GM23338 (cell line): Measurements from ENCODE around the gene DAAM1. TPM values are rescaled to one million over a fixed set of nuclear protein-coding genes. Genes with fewer than 3 reads are reported as not detected.

Experiments
- ATAC-seq: fragments of 200-7000 bp; cut with Tn5 transposase; 3 replicates; pipeline ENCODE4 v1.9.1; 2020
- DNase-seq: peaks from one replicate; pipeline ENCODE4 v3.0.0-alpha.2; 2015; ENCODE audit warnings: low spot score
- H2AFZ ChIP-seq: fragments of 200-600 bp; sonication (generic); 2 replicates; pipeline ENCODE4 v1.8.0; 2016; ENCODE audit warnings: antibody characterized with exemption, mild to moderate bottlenecking, moderate library complexity
- H3F3A ChIP-seq: fragments of 200-600 bp; sonication (generic); replicated peaks from 2 replicates; pipeline ENCODE4 v1.8.0; 2017; ENCODE audit warnings: antibody characterized with exemption, mixed run types, low read depth
- H3K27ac ChIP-seq: fragments of 200-600 bp; sonication (generic); 2 replicates; pipeline ENCODE4 v1.6.1; 2016; ENCODE audit warnings: low read depth
- H3K27me3 ChIP-seq: fragments of 200-600 bp; sonication (generic); 2 replicates; pipeline ENCODE4 v1.8.0; 2016; ENCODE audit warnings: mild to moderate bottlenecking, mixed run types, moderate library complexity; ENCODE audit not compliant: insufficient read depth
- H3K36me3 ChIP-seq: fragments of 200-600 bp; sonication (generic); 2 replicates; pipeline ENCODE4 v1.8.0; 2016; ENCODE audit warnings: mild to moderate bottlenecking; ENCODE audit not compliant: insufficient read depth
- H3K4me1 ChIP-seq: fragments of 200-600 bp; sonication (generic); 2 replicates; pipeline ENCODE4 v1.8.0; 2016; ENCODE audit warnings: mild to moderate bottlenecking, moderate library complexity; ENCODE audit not compliant: insufficient read depth
- H3K4me2 ChIP-seq: fragments of 200-600 bp; sonication (generic); 2 replicates; pipeline ENCODE4 v1.7.1; 2017; ENCODE audit warnings: mixed run types
- H3K4me3 ChIP-seq: fragments of 200-600 bp; sonication (generic); 2 replicates; pipeline ENCODE4 v1.6.1; 2016; ENCODE audit warnings: mixed run types
- H3K79me2 ChIP-seq: fragments of 200-600 bp; sonication (generic); replicated peaks from 2 replicates; pipeline ENCODE4 v1.8.0; 2017; ENCODE audit warnings: mild to moderate bottlenecking; ENCODE audit not compliant: insufficient read depth
- H3K9me2 ChIP-seq: fragments of 200-600 bp; sonication (generic); 2 replicates; pipeline ENCODE4 v1.8.0; 2017; ENCODE audit not compliant: insufficient read depth
- H4K20me1 ChIP-seq: fragments of 200-600 bp; sonication (generic); replicated peaks from 2 replicates; pipeline ENCODE4 v1.8.0; 2017; ENCODE audit warnings: mild to moderate bottlenecking; ENCODE audit not compliant: insufficient read depth
- H3K27ac Mint-ChIP-seq: 2 replicates; pipeline ENCODE4 v1.8.0; 2020; ENCODE audit warnings: inconsistent platforms, mild to moderate bottlenecking, moderate library complexity, mixed read lengths
- H3K27me3 Mint-ChIP-seq: 3 replicates; pipeline ENCODE4 v1.8.0; 2022; ENCODE audit warnings: low read depth, mild to moderate bottlenecking, moderate library complexity, mixed read lengths, inconsistent platforms; ENCODE audit not compliant: insufficient read depth, poor library complexity
- H3K36me3 Mint-ChIP-seq: 3 replicates; pipeline ENCODE4 v1.8.0; 2021; ENCODE audit warnings: low read depth, mild to moderate bottlenecking, inconsistent platforms, moderate library complexity, mixed read lengths
- H3K4me1 Mint-ChIP-seq: 3 replicates; pipeline ENCODE4 v1.8.0; 2020; ENCODE audit warnings: mild to moderate bottlenecking, inconsistent platforms, mixed read lengths
- H3K4me3 Mint-ChIP-seq: 3 replicates; pipeline ENCODE4 v1.8.0; 2021; ENCODE audit warnings: moderate library complexity, mild to moderate bottlenecking, inconsistent platforms, mixed read lengths
- H3K9me3 Mint-ChIP-seq: 3 replicates; pipeline ENCODE4 v1.8.0; 2020; ENCODE audit warnings: moderate library complexity, mild to moderate bottlenecking, inconsistent platforms, mixed read lengths
- EZH2 ChIP-seq: fragments of 200-600 bp; sonication (generic); IDR thresholded peaks from one replicate; pipeline ENCODE4 v1.8.0; 2017; ENCODE audit warnings: antibody characterized with exemption, mild to moderate bottlenecking, low read depth; ENCODE audit not compliant: unreplicated experiment
- EZH2phosphoT487 ChIP-seq: fragments of 200-600 bp; sonication (generic); IDR thresholded peaks from one replicate; pipeline ENCODE4 v1.8.1; 2018; ENCODE audit warnings: antibody characterized with exemption; ENCODE audit not compliant: unreplicated experiment
- JUNB ChIP-seq: IDR thresholded peaks from one replicate; pipeline ENCODE4 v1.6.1; 2016; ENCODE audit warnings: antibody characterized with exemption; ENCODE audit not compliant: unreplicated experiment
- NANOG ChIP-seq: IDR thresholded peaks from 2 replicates; pipeline ENCODE4 v1.6.1; 2016; ENCODE audit warnings: antibody characterized with exemption, borderline replicate concordance
- POLR2AphosphoS5 ChIP-seq: IDR thresholded peaks from 2 replicates; pipeline ENCODE4 v1.6.1; 2016; ENCODE audit warnings: antibody characterized with exemption, low read depth
- STAT1 ChIP-seq: IDR thresholded peaks from one replicate; pipeline ENCODE4 v1.6.1; 2016; ENCODE audit warnings: antibody characterized with exemption; ENCODE audit not compliant: unreplicated experiment
- ZNF114 ChIP-seq: fragments of 250-450 bp; sonication (Bioruptor Pico); IDR thresholded peaks from 2 replicates; pipeline ENCODE4 v1.5.0; 2020; ENCODE audit warnings: mild to moderate bottlenecking, moderate library complexity
- ZNF331 ChIP-seq: fragments of 250-450 bp; sonication (Bioruptor Pico); IDR thresholded peaks from 2 replicates; pipeline ENCODE4 v1.5.0; 2020; ENCODE audit warnings: low read depth, mild to moderate bottlenecking, moderate library complexity
- polyA plus RNA-seq: library from polyadenylated mRNA; unstranded; fragments of >200 nt; fragmentation: Nextera tagmentation; extraction: Ambion mirVana; gene quantifications from 2 replicates; pipeline ENCODE4 v1.2.1, GENCODE V29; 2016
- total RNA-seq: library from RNA; depleted of rRNA; stranded (reverse); fragments of >200 nt; shearing (Covaris generic); gene quantifications from 2 replicates; pipeline ENCODE4 v1.2.3, GENCODE V29; 2014
- TF ChIP-seq, protein P1 (sequence below): IDR thresholded peaks from one replicate; pipeline ENCODE4 v1.6.1; 2018; ENCODE audit warnings: antibody characterized with exemption; ENCODE audit not compliant: unreplicated experiment
- TF ChIP-seq, protein P2 (sequence below): fragments of 250-450 bp; sonication (Bioruptor Pico); IDR thresholded peaks from 2 replicates; pipeline ENCODE4 v1.5.0; 2020; ENCODE audit warnings: mild to moderate bottlenecking, moderate library complexity
- TF ChIP-seq, protein P3 (sequence below), 2 experiments: fragments of 200-600 bp in 1 of 2; sonication (generic) in 1 of 2; conservative IDR thresholded peaks; 2 replicates each; pipeline versions ENCODE4 v1.5.1 to v1.6.1; 2016 to 2017; ENCODE audit warnings: antibody characterized with exemption in 2 of 2, low read depth in 2 of 2, mild to moderate bottlenecking in 2 of 2, moderate library complexity in 1 of 2
- TF ChIP-seq, protein P4 (sequence below): IDR thresholded peaks from 2 replicates; pipeline ENCODE4 v1.6.1; 2016; ENCODE audit warnings: antibody characterized with exemption

The DAAM1 gene
- total and polyA plus RNA-seq, 2 experiments from 2014 or later = 36.3 to 42.1 TPM

DNA sequence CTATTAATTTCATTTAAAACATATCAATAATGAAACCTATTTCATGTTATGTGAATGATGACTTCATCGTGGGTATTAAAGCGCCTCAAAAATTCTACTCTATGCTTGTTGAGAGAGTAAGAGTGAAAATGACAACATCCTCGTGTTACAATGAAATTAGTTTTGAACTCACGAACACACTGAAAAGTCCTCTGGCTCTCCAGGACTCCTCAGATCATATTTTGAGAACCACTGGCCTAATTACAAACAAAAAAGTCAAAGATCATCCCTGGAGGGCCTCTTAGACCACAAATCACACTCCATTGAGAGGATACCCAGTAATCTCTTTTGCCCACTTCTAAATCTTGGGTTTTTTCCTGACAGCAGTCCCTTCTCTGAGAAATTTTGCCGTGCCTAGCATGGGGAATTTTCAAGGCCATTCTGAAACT is 19.1 kb downstream of the DAAM1 start (continued):
- TF ChIP-seq JUNB (no peak), POLR2AphosphoS5 (no peak), STAT1 (no peak), ZNF114 (CRISPR knock-in tag) (no peak), ZNF331 (CRISPR knock-in tag) (no peak)

DNA sequence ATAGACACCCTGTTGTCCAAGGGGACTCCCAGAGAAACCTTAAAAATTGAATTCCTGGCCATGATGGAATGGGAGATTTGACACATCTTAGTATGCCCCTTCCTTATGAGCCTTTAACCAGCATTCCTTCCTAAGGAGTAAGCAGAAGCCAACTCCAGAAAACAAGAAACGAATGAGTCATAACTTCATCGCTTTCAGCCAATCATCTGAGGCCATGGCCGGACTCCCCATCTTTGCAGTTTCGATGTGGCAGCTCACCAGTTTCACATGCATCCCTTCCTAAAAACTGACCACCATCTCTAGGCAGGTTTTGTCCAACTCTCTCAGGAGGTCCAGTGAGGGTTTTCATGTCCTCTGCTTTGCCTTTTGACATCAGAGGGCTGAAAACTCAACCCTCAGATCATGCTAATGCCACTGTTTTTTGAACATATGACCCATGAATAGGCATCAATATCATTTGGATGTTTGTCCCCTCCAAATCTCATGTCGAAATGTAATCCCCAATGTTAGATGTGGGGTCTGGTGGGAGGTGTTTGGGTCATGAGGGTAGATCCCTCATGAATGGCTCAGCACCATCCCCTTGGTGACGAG is 19.9 kb downstream of the DAAM1 start:
- no peak overlapping the region for H2AFZ ChIP-seq
- H3K27me3 ChIP-seq = no peaks in the 10 kb centered on the region
- Mint-ChIP-seq H3K27me3 (no peaks in the 10 kb centered on the region), H3K27ac (no peak overlapping the region), H3K4me3 (no peak overlapping the region), H3K4me1 (peaks cover 28% of the 10 kb centered on the region), H3K36me3 (no peaks in the 10 kb centered on the region), H3K9me3 (no peaks in the 10 kb centered on the region)
- peaks cover 28% of the 10 kb centered on the region for H3K4me1 ChIP-seq
- H3K79me2 ChIP-seq = peaks cover 47% of the 10 kb centered on the region
- no peak for DNase-seq
- H3K36me3 ChIP-seq = no peaks in the 10 kb centered on the region
- H3K4me3 ChIP-seq = no peak overlapping the region
- no peaks in the 10 kb centered on the region; the same call in 1 of the 2 replicates for H4K20me1 ChIP-seq
- H3K27ac ChIP-seq = no peak overlapping the region
- H3K4me2 ChIP-seq = no peak overlapping the region
- no peaks in the 10 kb centered on the region for H3K9me2 ChIP-seq
- H3F3A ChIP-seq = no peaks in the 10 kb centered on the region
- no peak for ATAC-seq
- TF ChIP-seq, protein P1, sequence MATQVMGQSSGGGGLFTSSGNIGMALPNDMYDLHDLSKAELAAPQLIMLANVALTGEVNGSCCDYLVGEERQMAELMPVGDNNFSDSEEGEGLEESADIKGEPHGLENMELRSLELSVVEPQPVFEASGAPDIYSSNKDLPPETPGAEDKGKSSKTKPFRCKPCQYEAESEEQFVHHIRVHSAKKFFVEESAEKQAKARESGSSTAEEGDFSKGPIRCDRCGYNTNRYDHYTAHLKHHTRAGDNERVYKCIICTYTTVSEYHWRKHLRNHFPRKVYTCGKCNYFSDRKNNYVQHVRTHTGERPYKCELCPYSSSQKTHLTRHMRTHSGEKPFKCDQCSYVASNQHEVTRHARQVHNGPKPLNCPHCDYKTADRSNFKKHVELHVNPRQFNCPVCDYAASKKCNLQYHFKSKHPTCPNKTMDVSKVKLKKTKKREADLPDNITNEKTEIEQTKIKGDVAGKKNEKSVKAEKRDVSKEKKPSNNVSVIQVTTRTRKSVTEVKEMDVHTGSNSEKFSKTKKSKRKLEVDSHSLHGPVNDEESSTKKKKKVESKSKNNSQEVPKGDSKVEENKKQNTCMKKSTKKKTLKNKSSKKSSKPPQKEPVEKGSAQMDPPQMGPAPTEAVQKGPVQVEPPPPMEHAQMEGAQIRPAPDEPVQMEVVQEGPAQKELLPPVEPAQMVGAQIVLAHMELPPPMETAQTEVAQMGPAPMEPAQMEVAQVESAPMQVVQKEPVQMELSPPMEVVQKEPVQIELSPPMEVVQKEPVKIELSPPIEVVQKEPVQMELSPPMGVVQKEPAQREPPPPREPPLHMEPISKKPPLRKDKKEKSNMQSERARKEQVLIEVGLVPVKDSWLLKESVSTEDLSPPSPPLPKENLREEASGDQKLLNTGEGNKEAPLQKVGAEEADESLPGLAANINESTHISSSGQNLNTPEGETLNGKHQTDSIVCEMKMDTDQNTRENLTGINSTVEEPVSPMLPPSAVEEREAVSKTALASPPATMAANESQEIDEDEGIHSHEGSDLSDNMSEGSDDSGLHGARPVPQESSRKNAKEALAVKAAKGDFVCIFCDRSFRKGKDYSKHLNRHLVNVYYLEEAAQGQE = no peak
- no peak for TF ChIP-seq NANOG
- TF ChIP-seq EZH2phosphoT487 = no peak
- TF ChIP-seq POLR2AphosphoS5 = no peak
- TF ChIP-seq EZH2 = no peak
- TF ChIP-seq, protein P2, sequence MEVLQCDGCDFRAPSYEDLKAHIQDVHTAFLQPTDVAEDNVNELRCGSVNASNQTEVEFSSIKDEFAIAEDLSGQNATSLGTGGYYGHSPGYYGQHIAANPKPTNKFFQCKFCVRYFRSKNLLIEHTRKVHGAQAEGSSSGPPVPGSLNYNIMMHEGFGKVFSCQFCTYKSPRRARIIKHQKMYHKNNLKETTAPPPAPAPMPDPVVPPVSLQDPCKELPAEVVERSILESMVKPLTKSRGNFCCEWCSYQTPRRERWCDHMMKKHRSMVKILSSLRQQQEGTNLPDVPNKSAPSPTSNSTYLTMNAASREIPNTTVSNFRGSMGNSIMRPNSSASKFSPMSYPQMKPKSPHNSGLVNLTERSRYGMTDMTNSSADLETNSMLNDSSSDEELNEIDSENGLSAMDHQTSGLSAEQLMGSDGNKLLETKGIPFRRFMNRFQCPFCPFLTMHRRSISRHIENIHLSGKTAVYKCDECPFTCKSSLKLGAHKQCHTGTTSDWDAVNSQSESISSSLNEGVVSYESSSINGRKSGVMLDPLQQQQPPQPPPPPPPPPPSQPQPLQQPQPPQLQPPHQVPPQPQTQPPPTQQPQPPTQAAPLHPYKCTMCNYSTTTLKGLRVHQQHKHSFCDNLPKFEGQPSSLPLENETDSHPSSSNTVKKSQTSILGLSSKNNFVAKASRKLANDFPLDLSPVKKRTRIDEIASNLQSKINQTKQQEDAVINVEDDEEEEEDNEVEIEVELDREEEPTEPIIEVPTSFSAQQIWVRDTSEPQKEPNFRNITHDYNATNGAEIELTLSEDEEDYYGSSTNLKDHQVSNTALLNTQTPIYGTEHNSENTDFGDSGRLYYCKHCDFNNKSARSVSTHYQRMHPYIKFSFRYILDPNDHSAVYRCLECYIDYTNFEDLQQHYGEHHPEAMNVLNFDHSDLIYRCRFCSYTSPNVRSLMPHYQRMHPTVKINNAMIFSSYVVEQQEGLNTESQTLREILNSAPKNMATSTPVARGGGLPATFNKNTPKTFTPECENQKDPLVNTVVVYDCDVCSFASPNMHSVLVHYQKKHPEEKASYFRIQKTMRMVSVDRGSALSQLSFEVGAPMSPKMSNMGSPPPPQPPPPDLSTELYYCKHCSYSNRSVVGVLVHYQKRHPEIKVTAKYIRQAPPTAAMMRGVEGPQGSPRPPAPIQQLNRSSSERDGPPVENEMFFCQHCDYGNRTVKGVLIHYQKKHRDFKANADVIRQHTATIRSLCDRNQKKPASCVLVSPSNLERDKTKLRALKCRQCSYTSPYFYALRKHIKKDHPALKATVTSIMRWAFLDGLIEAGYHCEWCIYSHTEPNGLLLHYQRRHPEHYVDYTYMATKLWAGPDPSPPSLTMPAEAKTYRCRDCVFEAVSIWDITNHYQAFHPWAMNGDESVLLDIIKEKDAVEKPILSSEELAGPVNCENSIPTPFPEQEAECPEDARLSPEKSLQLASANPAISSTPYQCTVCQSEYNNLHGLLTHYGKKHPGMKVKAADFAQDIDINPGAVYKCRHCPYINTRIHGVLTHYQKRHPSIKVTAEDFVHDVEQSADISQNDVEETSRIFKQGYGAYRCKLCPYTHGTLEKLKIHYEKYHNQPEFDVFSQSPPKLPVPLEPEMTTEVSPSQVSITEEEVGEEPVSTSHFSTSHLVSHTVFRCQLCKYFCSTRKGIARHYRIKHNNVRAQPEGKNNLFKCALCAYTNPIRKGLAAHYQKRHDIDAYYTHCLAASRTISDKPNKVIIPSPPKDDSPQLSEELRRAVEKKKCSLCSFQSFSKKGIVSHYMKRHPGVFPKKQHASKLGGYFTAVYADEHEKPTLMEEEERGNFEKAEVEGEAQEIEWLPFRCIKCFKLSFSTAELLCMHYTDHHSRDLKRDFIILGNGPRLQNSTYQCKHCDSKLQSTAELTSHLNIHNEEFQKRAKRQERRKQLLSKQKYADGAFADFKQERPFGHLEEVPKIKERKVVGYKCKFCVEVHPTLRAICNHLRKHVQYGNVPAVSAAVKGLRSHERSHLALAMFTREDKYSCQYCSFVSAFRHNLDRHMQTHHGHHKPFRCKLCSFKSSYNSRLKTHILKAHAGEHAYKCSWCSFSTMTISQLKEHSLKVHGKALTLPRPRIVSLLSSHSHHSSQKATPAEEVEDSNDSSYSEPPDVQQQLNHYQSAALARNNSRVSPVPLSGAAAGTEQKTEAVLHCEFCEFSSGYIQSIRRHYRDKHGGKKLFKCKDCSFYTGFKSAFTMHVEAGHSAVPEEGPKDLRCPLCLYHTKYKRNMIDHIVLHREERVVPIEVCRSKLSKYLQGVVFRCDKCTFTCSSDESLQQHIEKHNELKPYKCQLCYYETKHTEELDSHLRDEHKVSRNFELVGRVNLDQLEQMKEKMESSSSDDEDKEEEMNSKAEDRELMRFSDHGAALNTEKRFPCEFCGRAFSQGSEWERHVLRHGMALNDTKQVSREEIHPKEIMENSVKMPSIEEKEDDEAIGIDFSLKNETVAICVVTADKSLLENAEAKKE (CRISPR knock-in tag) = no peak
- TF ChIP-seq JUNB = no peak
- TF ChIP-seq, protein P3, sequence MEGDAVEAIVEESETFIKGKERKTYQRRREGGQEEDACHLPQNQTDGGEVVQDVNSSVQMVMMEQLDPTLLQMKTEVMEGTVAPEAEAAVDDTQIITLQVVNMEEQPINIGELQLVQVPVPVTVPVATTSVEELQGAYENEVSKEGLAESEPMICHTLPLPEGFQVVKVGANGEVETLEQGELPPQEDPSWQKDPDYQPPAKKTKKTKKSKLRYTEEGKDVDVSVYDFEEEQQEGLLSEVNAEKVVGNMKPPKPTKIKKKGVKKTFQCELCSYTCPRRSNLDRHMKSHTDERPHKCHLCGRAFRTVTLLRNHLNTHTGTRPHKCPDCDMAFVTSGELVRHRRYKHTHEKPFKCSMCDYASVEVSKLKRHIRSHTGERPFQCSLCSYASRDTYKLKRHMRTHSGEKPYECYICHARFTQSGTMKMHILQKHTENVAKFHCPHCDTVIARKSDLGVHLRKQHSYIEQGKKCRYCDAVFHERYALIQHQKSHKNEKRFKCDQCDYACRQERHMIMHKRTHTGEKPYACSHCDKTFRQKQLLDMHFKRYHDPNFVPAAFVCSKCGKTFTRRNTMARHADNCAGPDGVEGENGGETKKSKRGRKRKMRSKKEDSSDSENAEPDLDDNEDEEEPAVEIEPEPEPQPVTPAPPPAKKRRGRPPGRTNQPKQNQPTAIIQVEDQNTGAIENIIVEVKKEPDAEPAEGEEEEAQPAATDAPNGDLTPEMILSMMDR (conservative IDR thresholded peaks at IDR 0.05; ENCODE audit: low read depth in 2 of 2) = no peak
- no peak for TF ChIP-seq ZNF331 (CRISPR knock-in tag)
- no peak for TF ChIP-seq STAT1
- TF ChIP-seq, protein P4, sequence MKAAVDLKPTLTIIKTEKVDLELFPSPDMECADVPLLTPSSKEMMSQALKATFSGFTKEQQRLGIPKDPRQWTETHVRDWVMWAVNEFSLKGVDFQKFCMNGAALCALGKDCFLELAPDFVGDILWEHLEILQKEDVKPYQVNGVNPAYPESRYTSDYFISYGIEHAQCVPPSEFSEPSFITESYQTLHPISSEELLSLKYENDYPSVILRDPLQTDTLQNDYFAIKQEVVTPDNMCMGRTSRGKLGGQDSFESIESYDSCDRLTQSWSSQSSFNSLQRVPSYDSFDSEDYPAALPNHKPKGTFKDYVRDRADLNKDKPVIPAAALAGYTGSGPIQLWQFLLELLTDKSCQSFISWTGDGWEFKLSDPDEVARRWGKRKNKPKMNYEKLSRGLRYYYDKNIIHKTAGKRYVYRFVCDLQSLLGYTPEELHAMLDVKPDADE = no peak
- TF ChIP-seq ZNF114 (CRISPR knock-in tag) = no peak
